Measurements from ENCODE around the gene ADGRG1. TPM values are rescaled to one million over a fixed set of nuclear protein-coding genes. Genes with fewer than 3 reads are reported as not detected.

The ADGRG1 gene
- total RNA-seq, result 1 to 10 TPM; 5.0 to 8.0 (median 6.7) TPM
- polyA plus RNA-seq, result 10 to 100 TPM in 1 of 3 donors, 1 to 10 TPM in 2; 5.3 to 36.3 (median 7.8) TPM

DNA sequence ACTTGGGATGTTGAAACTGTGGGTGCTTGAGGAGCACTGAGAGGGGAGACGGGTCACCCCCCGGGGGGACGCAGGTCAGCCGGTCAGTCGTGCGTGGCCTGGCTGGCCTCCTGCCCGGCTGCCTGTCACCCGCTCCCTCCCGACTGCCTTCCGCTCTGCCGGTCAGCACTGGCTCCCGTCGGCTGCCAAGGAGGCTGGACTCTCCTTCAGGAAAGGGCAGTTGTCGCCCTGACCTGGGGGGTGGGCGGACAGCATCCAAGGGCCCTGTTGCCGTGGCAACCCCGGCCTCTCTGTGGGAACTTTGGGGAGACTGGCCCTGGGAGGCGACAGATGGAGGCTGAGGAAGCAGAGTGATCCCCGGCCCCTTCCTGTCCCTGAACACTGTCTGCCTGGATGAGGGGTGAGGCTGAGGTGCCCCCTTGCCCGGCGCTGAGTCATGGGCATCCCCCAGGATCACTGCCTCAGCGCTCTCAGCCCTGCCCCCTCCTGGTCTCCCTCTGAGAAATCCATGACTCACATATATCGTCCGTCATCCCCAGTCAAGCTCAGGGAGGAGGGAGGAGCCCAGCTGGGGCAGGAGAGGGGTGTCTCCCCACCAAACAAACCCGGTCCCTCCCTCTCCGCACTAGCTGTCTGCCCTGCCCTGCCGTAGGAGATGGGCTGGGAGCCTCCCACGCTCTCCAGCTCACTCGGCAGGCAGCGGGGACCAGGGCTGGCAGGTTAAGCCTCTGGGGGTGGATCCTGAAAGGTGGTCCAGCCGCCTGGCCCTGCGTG lies at the start of gene ADGRG1:
Gene ADGRG1 (plus strand): TSS at position 623 of the 774 bp plus-strand sequence. CDS start 21,658 bp downstream, outside the sequence.
- Histone ChIP-seq H3K36me3 (no peaks in the 10 kb centered on the region), H3K4me3 (peak within 1 kb of the TSS; percentile 7 to 27 (median 22)), H3K4me1 (peaks cover 0 to 12% (median 11%) of the 10 kb centered on the region in 4 donors), H3K27ac (peak within 1 kb of the TSS in 3 of 4 donors; percentile 26 to 64 (median 60)), H3K9me3 (no peaks in the 10 kb centered on the region), H3K27me3 (peaks cover 7 to 47% (median 22%) of the 10 kb centered on the region in 3 donors)
- peak; percentile 81 for DNase-seq
- TF ChIP-seq EP300 (IDR thresholded peaks at IDR 0.05) (no peak), POLR2AphosphoS5 (IDR thresholded peaks at IDR 0.05) (peak; percentile 29 to 72 (median 64)), POLR2A (IDR thresholded peaks at IDR 0.05) (peak in 1 of 2 donors; percentile 32)
- intact Hi-C loops (cut with DNase I), result no loop called here
- WGBS, 2 donors, result 46 to 69% methylated on average over 32 of the region's 32 CpGs

- H3K4me3 ChIP-seq, result no peak overlapping the region
- no peak for DNase-seq
- H3K27me3 ChIP-seq, result peaks cover 3 to 16% (median 5%) of the 10 kb centered on the region in 3 donors
- intact Hi-C loops (cut with DNase I), result loop anchor here (5.0 kb wide), 1 partner anchor 68 kb away; no protein-coding TSS in a partner anchor
- no peaks in the 10 kb centered on the region for H3K36me3 ChIP-seq
- no peak overlapping the region for H3K27ac ChIP-seq
- TF ChIP-seq EP300 (IDR thresholded peaks at IDR 0.05) (no peak), POLR2A (IDR thresholded peaks at IDR 0.05) (no peak), POLR2AphosphoS5 (IDR thresholded peaks at IDR 0.05) (no peak), CTCF (IDR thresholded peaks at IDR 0.05) (no peak)
- H3K9me3 ChIP-seq, result no peaks in the 10 kb centered on the region
- H3K4me1 ChIP-seq, result peaks cover 0 to 4% (median 0%) of the 10 kb centered on the region in 4 donors
- 72 to 82% methylated on average over 2 of the region's 2 CpGs for WGBS, 2 donors
Measured at GRCh38 chr16:57579361-57579665, 49.1 kb upstream of the ADGRG1 start.

DNA sequence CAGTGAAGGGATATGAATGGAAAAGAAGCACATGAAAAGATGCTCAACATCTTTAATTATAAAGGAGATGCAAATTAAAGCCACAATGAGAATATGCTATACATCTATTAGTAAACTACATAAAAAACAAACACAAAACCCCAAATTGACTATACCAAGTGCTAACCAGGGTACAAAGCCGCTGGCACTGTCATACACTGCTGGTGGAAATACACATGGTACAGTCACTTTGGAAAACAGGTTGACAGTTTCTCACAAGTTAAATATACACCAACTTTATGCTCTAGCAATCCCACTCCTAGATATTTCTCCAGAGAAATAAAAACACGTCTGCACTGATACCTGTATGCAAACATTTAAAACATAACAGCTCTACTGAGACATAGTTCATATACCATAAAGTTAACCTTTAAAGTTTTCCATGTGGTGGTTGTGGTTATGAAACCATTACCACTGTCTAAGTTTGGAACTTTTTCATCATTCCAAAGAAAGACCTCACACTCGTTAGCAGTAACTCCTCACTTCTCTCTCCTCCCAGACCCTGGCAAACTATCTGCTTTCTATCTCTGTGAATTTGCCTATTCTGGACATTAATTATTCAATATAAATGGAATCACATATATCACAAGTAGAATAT lies 43.3 kb upstream of the ADGRG1 start:
- intact Hi-C loops (cut with DNase I), result no loop called here
- no peak for TF ChIP-seq POLR2AphosphoS5 (IDR thresholded peaks at IDR 0.05)
- 9 to 31% methylated on average over 3 of the region's 3 CpGs for WGBS, 2 donors

GRCh38 chr16:57588831-57589230 lies 39.6 kb upstream of the ADGRG1 start:
- WGBS, 2 donors, result 83 to 85% methylated on average over 7 of the region's 7 CpGs
- H3K9me3 ChIP-seq, result no peaks in the 10 kb centered on the region
- intact Hi-C loops (cut with DNase I), result no loop called here
- H3K36me3 ChIP-seq, result no peaks in the 10 kb centered on the region
- TF ChIP-seq EP300 (IDR thresholded peaks at IDR 0.05), result no peak
- no peak for TF ChIP-seq POLR2A (IDR thresholded peaks at IDR 0.05)
- no peak for TF ChIP-seq CTCF (IDR thresholded peaks at IDR 0.05)
- TF ChIP-seq POLR2AphosphoS5 (IDR thresholded peaks at IDR 0.05), result no peak
- H3K4me1 ChIP-seq, result peaks cover 0 to 8% (median 3%) of the 10 kb centered on the region in 4 donors
- H3K4me3 ChIP-seq, result no peak overlapping the region
- DNase-seq, result peak; percentile 5
- no peak overlapping the region for H3K27ac ChIP-seq
- H3K27me3 ChIP-seq, result peaks cover 0 to 9% (median 9%) of the 10 kb centered on the region in 3 donors

More for the DNA sequence above, 43.3 kb upstream of the ADGRG1 start:
- Histone ChIP-seq H3K27me3 (peaks cover 0 to 9% (median 2%) of the 10 kb centered on the region in 3 donors), H3K4me3 (no peak overlapping the region), H3K9me3 (no peaks in the 10 kb centered on the region), H3K27ac (no peak overlapping the region), H3K36me3 (no peaks in the 10 kb centered on the region), H3K4me1 (no peaks in the 10 kb centered on the region)
- DNase-seq, result peak; percentile 8

- DNase-seq, result no peak
- no peak overlapping the region for H3K27ac ChIP-seq
- WGBS, 2 donors, result 92 to 94% methylated on average over 7 of the region's 7 CpGs
- TF ChIP-seq POLR2A (IDR thresholded peaks at IDR 0.05) (no peak), POLR2AphosphoS5 (IDR thresholded peaks at IDR 0.05) (no peak), EP300 (IDR thresholded peaks at IDR 0.05) (no peak), CTCF (IDR thresholded peaks at IDR 0.05) (no peak)
- peaks cover 0 to 9% (median 9%) of the 10 kb centered on the region in 3 donors for H3K27me3 ChIP-seq
- intact Hi-C loops (cut with DNase I), result no loop called here
- no peaks in the 10 kb centered on the region for H3K36me3 ChIP-seq
- peaks cover 0 to 8% (median 3%) of the 10 kb centered on the region in 4 donors for H3K4me1 ChIP-seq
- no peaks in the 10 kb centered on the region for H3K9me3 ChIP-seq
- H3K4me3 ChIP-seq, result no peak overlapping the region
Measured at GRCh38 chr16:57589374-57589773, 39.1 kb upstream of the ADGRG1 start.
